Keratinocyte (primary cell): Measurements from ENCODE around the gene OR2AP1. TPM values are rescaled to one million over a fixed set of nuclear protein-coding genes. Genes with fewer than 3 reads are reported as not detected.
A peak's percentile ranks its signal among the peaks of the same experiment; 100 is the strongest.

Experiments
- DNase-seq: peaks from one replicate; pipeline ENCODE4 v3.0.0-alpha.2; 2011; ENCODE audit warnings: low read depth, missing footprints, low spot score
- FAIRE-seq: peaks from 2 replicates; lab custom pipeline; 2011; peaks lifted over from hg19 to GRCh38; lab: Jason Lieb, UNC
- H2AFZ ChIP-seq: 2 replicates; pipeline ENCODE4 v1.6.0; 2012; ENCODE audit warnings: low read length, control low read depth, inconsistent platforms; ENCODE audit not compliant: control insufficient read depth
- H3K27ac ChIP-seq: 2 replicates; pipeline ENCODE4 v1.5.1; 2011; ENCODE audit warnings: low read length; ENCODE audit not compliant: control insufficient read depth, insufficient read depth
- H3K27me3 ChIP-seq: 3 replicates; pipeline ENCODE4 v1.6.0; 2011; ENCODE audit warnings: low read length; ENCODE audit not compliant: control insufficient read depth, insufficient read depth; ENCODE audit errors: extremely low read depth
- H3K36me3 ChIP-seq, 2 experiments: 2 replicates in 1 of 2; 3 replicates in 1 of 2; pipeline ENCODE4 v1.5.1; 2011; ENCODE audit warnings: low read length in 2 of 2, mild to moderate bottlenecking in 1 of 2; ENCODE audit not compliant: control insufficient read depth in 2 of 2, insufficient read depth in 2 of 2; ENCODE audit errors: extremely low read depth in 1 of 2
- H3K4me1 ChIP-seq: 3 replicates; pipeline ENCODE4 v1.5.1; 2011; ENCODE audit warnings: low read length; ENCODE audit not compliant: control insufficient read depth, insufficient read depth; ENCODE audit errors: extremely low read depth
- H3K4me2 ChIP-seq: 3 replicates; pipeline ENCODE4 v1.6.0; 2011; ENCODE audit warnings: low read depth, low read length; ENCODE audit not compliant: control insufficient read depth, insufficient read depth; ENCODE audit errors: extremely low read depth
- H3K4me3 ChIP-seq, 3 experiments: fragments of 200-600 bp in 1 of 3; sonication (generic) in 1 of 3; 2 replicates in 2 of 3; 3 replicates in 1 of 3; pipeline ENCODE4 v1.5.1; 2011 to 2016; ENCODE audit warnings: low read length in 3 of 3, mild to moderate bottlenecking in 3 of 3, control low read depth in 2 of 3, inconsistent platforms in 1 of 3, low read depth in 1 of 3, mixed read lengths in 1 of 3, mixed run types in 1 of 3, moderate library complexity in 1 of 3; ENCODE audit not compliant: control insufficient read depth in 2 of 3, insufficient read depth in 2 of 3; ENCODE audit errors: extremely low read depth in 1 of 3
- H3K79me2 ChIP-seq: 2 replicates; pipeline ENCODE4 v1.6.0; 2012; ENCODE audit warnings: low read length; ENCODE audit not compliant: control insufficient read depth, insufficient read depth
- H3K9ac ChIP-seq: 3 replicates; pipeline ENCODE4 v1.6.0; 2011; ENCODE audit warnings: low read length; ENCODE audit not compliant: control insufficient read depth, insufficient read depth; ENCODE audit errors: extremely low read depth
- H3K9me1 ChIP-seq: 3 replicates; pipeline ENCODE4 v1.6.0; 2011; ENCODE audit warnings: low read length; ENCODE audit not compliant: control insufficient read depth, insufficient read depth; ENCODE audit errors: extremely low read depth
- H3K9me3 ChIP-seq: 2 replicates; pipeline ENCODE4 v1.5.1; 2012; ENCODE audit warnings: low read depth, low read length; ENCODE audit not compliant: control insufficient read depth
- H4K20me1 ChIP-seq: 3 replicates; pipeline ENCODE4 v1.6.0; 2011; ENCODE audit warnings: low read length; ENCODE audit not compliant: control insufficient read depth, insufficient read depth; ENCODE audit errors: extremely low read depth
- CTCF ChIP-seq, 3 experiments: IDR thresholded peaks in 1 of 3; conservative IDR thresholded peaks in 1 of 3; optimal IDR thresholded peaks in 1 of 3; 2 replicates in 2 of 3; 3 replicates in 1 of 3; pipeline versions ENCODE3 to v1.5.1; 2011; ENCODE audit warnings: low read length in 3 of 3, mild to moderate bottlenecking in 3 of 3, moderate library complexity in 2 of 3, control low read depth in 1 of 3, inconsistent platforms in 1 of 3; ENCODE audit not compliant: insufficient read depth in 2 of 3; ENCODE audit errors: extremely low read depth in 1 of 3
- EZH2 ChIP-seq: IDR thresholded peaks from one replicate; pipeline ENCODE4 v1.6.1; 2012; ENCODE audit warnings: inconsistent platforms, mild to moderate bottlenecking, low read length, moderate library complexity
- dilution Hi-C: fragments of 300-500 bp; cut with MboI; formaldehyde crosslinking; loops from one replicate; pipeline ENCODE4 v1.7.0; 2020; ENCODE audit warnings: low sequenced_read_pairs; ENCODE audit not compliant: extremely low pct_ligation_motif_present
- polyA plus RNA-seq, 5 experiments: library from polyadenylated mRNA; depleted of rRNA in 3 of 5; stranded (reverse) in 3 of 5; stranded (forward) in 1 of 5; unstranded in 1 of 5; fragments of >200 nt; gene quantifications; 1 replicate in 1 of 5; 2 replicates in 3 of 5; 3 replicates in 1 of 5; pipeline versions ENCODE4 v1.2.1 to v1.2.3, GENCODE V29; 2011 to 2012; ENCODE audit warnings: missing spikeins in 2 of 5, low read depth in 1 of 5, low replicate concordance in 1 of 5

OR2AP1 gene
- polyA plus RNA-seq, 1 donor (not counting 4 experiments of a cell fraction or from before 2014, with no cell fraction given) = not detected

DNA sequence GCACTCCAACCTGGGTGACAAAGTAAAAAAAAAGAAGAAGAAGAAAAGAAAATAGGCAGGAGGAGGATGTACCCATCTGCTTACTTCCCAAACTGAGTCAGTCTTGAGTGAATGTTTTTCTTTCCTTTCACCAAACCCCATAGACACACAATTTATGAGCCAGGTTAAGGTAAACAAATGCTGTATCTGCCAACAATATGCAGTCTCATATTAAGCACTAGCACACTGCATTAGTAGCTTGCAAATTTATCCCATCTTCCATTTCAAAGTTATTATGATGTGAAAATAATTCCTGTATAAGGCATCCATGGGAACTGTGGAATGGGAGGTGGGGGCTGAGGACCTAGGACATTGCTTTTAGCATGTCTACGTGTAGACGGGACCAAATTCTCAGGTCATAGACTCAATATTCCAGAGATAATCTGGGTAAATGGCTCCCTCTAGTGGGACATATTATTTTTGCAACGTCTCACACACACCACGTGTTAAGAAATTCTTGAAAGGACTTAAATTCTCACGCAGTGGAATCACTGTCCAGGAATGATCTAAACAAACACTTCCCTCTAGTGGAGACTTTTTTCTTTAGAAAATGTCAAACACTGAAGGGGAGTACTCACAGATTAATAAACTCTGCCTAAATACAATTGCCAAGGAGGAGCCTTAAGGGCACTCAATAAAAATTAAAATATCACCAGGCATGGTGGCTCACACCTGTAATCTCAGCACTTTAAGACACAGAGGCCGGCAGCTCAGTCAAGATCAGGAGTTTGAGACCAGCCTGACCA, 47.3 kb downstream of the OR2AP1 start:
- no peaks in the 10 kb centered on the region for H3K9me1 ChIP-seq
- no peaks in the 10 kb centered on the region for H3K4me1 ChIP-seq
- DNase-seq (peak; percentile 46), FAIRE-seq (peak; percentile 78)
- dilution Hi-C loops = no loop called here
- H3K27me3 ChIP-seq = no peaks in the 10 kb centered on the region
- H3K9me3 ChIP-seq = no peaks in the 10 kb centered on the region
- H3K27ac ChIP-seq = no peak overlapping the region
- TF ChIP-seq CTCF (optimal IDR thresholded peaks at IDR 0.05 in 1 of 3, IDR thresholded peaks at IDR 0.05 in 1 of 3, conservative IDR thresholded peaks at IDR 0.05 in 1 of 3; ENCODE audit: extremely low read depth in 1 of 3, insufficient read depth in 2 of 3, low read length in 3 of 3) (peak; percentile 46 to 83 (median 48)), EZH2 (no peak)
- H3K4me3 ChIP-seq = no peak overlapping the region
- no peaks in the 10 kb centered on the region for H4K20me1 ChIP-seq
- no peak overlapping the region for H3K9ac ChIP-seq
- no peaks in the 10 kb centered on the region for H3K36me3 ChIP-seq
- H3K4me2 ChIP-seq = no peak overlapping the region
- no peak overlapping the region for H2AFZ ChIP-seq
- H3K79me2 ChIP-seq = no peaks in the 10 kb centered on the region

- Histone ChIP-seq H3K4me2 (no peak overlapping the region), H3K9me3 (no peaks in the 10 kb centered on the region), H3K4me1 (no peaks in the 10 kb centered on the region), H2AFZ (no peak overlapping the region), H3K36me3 (no peaks in the 10 kb centered on the region), H3K27me3 (no peaks in the 10 kb centered on the region), H3K4me3 (no peak overlapping the region), H3K9ac (no peak overlapping the region), H4K20me1 (no peaks in the 10 kb centered on the region), H3K9me1 (no peaks in the 10 kb centered on the region), H3K27ac (no peak overlapping the region), H3K79me2 (no peaks in the 10 kb centered on the region)
- dilution Hi-C loops = no loop called here
- FAIRE-seq (no peak), DNase-seq (no peak)
- TF ChIP-seq EZH2 = no peak
- no peak for TF ChIP-seq CTCF (optimal IDR thresholded peaks at IDR 0.05 in 1 of 3, IDR thresholded peaks at IDR 0.05 in 1 of 3, conservative IDR thresholded peaks at IDR 0.05 in 1 of 3; ENCODE audit: extremely low read depth in 1 of 3, insufficient read depth in 2 of 3, low read length in 3 of 3)
These were observed 51.8 kb downstream of the OR2AP1 start for GRCh38 chr12:55624056-55624455.

Other genes starting within 250 kb of the OR2AP1 start
- gene OR6C3, start 241.7 kb upstream of the OR2AP1 start, polyA plus RNA-seq = not detected in 3 replicates
- gene OR6C75, start 209.5 kb upstream of the OR2AP1 start, polyA plus RNA-seq = not detected in 3 replicates
- gene OR6C65, start 171.9 kb upstream of the OR2AP1 start, polyA plus RNA-seq = not detected in 3 replicates
- gene OR6C76, start 146.2 kb upstream of the OR2AP1 start, polyA plus RNA-seq = not detected in 3 replicates
- gene OR6C2, start 128.4 kb upstream of the OR2AP1 start, polyA plus RNA-seq = not detected in 3 replicates
- not detected in 3 replicates for gene OR6C70, start 102.3 kb upstream of the OR2AP1 start, polyA plus RNA-seq
- gene OR6C68, start 80.1 kb upstream of the OR2AP1 start, polyA plus RNA-seq = not detected in 3 replicates
- not detected in 3 replicates for gene OR6C4, start 22.9 kb upstream of the OR2AP1 start, polyA plus RNA-seq
- gene OR10P1, start 64.4 kb downstream of the OR2AP1 start, polyA plus RNA-seq = not detected in 3 replicates
- gene ITGA7, start 135.4 kb downstream of the OR2AP1 start, polyA plus RNA-seq = 0.04 to 0.19 TPM (median 0.07 TPM) in 3 replicates
- 53.1 to 68.2 TPM (median 62.5 TPM) in 3 replicates for gene BLOC1S1, start 143.6 kb downstream of the OR2AP1 start, polyA plus RNA-seq
- gene RDH5, start 147.9 kb downstream of the OR2AP1 start, polyA plus RNA-seq = 0.67 to 1.2 TPM (median 0.77 TPM) in 3 replicates
- 517 to 917 TPM (median 749 TPM) in 3 replicates for gene CD63, start 156.5 kb downstream of the OR2AP1 start, polyA plus RNA-seq
- gene GDF11, start 170.7 kb downstream of the OR2AP1 start, polyA plus RNA-seq = 2.5 to 6.2 TPM (median 2.7 TPM) in 3 replicates
- gene SARNP, start 245.3 kb downstream of the OR2AP1 start, polyA plus RNA-seq = 117 to 168 TPM (median 119 TPM) in 3 replicates
- gene ORMDL2, start 245.6 kb downstream of the OR2AP1 start, polyA plus RNA-seq = 108 to 129 TPM (median 114 TPM) in 3 replicates